GM18907 (cell line): ENCODE measurements around the gene HS3ST1.

Experiments used
- ATAC-seq: cut with Tn5 transposase; IDR thresholded peaks from one replicate; pipeline ENCODE4 v1.9.1; 2021; ENCODE audit warnings: mild to moderate bottlenecking, moderate library complexity; ENCODE audit not compliant: unreplicated experiment

HS3ST1 gene

DNA sequence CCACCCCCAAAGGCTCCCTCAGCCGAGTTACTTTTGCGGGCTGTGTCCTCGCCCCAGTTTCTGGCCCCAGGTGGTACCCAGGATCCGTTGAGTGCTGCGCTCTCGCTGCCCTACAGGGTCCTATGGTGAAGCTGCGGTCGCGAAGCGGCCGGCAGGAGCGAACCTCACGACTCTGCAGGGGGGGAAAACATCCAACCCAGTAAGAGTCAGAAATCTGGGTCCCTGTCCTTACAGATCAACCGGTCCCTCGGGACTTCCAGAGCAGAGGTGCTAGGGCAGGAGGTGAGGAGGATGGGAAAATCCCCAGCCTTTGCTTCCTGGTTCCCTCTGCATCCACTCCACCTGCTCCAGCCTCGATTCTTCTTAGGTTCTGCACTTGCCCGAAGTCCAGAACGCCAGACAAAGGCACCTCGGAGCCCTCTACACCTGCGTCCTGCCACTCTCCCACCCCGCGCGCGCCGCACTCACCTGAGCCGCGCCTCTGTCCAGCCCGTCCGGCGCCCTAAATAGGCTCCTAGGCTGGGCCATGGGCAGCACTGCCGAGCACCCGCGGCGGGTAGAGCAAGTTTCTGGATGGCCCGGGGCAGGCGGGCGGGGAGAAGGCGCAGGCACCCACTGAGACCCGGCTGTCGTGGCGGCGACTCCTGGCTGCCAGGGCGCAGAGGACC, at the start of gene HS3ST1:
Gene HS3ST1 (minus strand): TSS at position 664 of the 668 bp plus-strand sequence. CDS start 28,889 bp downstream, outside the sequence.
- peak; percentile 50 for ATAC-seq

DNA sequence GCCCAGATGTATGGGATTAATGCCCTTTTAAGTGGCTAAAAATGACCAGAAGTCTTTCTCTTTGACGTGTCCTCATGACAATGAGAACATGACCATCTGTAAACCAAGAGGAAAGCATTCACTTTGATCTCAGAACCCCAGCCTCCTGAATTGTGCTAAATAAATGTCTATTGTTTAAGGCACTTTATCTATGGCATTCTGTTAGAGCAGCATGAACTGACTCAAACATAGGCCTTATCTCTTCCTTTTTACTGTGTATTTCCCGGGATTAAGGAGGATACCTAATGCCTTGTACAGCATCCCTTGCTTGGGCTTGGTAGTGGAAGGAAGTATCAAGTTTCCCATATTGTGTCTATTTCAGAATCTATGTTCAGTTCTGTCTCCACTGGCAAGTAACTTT, 47.2 kb upstream of the HS3ST1 start:
- no peak for ATAC-seq

DNA sequence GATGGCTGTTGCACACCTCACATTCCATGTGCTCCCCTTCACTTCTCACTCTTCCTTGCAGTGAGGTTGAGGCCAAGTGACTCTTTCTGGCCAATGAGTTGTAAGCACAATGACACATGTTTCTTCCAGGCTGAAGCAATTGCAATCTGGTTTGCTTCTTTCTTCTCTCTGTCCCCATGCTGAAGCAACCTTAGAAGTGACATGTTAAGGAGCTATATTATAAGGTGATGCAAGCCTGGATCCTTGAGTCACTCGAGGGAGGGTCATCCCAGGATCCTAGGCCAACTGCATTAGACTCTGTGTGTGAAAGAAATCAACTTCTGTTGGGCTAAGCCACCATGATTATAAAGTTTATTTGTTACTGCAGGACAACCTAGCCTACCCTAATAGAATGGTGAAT, 45.5 kb upstream of the HS3ST1 start:
- ATAC-seq: no peak

DNA sequence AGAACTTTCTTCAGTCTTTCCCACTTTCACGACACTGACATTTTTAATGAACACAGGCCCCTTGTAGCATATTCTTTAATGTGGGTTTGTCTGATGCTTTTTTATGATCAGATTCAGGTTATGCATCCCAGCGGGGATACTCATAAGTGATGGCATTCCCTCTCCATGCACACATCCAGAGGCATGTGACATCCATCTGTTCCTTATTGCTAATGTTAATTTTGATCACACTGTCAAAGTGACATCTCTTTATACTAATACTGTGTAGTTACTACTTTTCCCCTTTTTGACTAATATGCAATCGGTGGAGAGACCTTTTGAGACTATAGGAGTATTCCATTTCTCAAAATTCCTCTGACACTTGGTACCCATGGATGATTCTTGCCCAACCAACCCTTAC, 43.8 kb upstream of the HS3ST1 start:
- ATAC-seq: no peak

DNA sequence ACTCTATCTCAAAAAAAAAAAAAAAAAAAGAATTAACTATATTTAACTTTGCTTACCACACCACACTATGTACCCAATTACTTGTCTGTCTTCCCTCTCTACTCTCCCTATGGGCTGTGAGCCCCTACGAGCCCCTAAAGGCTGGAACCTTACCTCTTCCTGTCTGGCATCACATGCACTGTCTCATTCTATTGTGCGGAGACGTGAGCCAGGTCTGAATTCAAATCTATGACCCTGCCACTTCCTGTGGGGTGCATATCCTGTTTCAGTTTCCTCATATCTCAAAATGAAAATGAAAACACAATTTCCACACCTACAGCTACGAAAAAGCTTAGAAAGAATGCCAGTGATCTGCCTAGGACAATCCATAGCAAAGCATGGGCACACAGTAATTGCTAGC, 42.9 kb upstream of the HS3ST1 start:
- peak; percentile 73 for ATAC-seq

DNA sequence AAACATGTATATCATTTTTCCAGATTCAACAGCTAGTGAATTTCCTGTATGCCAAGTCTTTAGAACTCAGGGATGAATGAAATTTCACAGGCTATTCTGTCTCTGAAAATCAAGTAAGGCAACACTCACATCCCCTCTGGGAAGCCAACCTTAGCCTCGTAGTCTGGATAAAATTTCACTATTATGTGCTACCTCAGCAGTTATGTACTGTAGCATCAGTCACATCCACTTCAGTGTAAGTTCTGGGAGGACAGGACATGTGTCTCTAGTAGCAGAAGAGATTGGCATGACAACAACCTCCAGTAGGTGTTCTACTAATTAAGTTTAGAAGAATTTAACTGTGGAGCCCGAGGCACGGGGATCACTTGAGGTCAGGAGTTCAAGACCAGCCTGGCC, 42.4 kb upstream of the HS3ST1 start:
- ATAC-seq: no peak

DNA sequence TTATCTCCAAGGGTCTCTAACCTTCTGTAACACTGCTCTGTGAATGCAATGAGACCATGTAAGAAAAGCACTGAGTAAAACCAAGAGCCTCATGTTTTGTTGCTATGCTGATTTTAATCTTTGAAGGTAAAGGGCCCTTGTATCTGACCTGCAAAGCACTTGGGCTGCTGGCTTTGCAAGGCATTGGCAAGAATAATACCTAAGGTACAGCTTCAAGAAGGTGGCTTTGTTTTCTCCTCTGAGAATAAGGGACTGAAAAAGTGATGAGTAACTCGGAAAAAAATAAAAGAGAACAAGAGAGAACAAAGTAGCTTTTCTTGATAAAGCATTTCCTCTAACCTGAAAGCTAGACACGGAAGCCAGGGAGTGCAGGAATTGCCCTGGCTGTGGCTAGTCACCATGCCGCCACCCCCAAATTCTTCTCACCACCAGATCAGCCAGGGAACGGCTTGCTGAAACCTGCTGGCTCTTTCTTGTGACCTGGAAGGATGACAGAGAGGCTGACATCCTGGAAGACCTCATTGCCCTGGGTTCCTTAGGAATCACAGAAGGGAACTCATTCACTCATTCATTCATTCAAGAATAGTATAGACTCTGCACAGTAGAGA, 41.8 kb upstream of the HS3ST1 start:
- ATAC-seq: peak; percentile 67

DNA sequence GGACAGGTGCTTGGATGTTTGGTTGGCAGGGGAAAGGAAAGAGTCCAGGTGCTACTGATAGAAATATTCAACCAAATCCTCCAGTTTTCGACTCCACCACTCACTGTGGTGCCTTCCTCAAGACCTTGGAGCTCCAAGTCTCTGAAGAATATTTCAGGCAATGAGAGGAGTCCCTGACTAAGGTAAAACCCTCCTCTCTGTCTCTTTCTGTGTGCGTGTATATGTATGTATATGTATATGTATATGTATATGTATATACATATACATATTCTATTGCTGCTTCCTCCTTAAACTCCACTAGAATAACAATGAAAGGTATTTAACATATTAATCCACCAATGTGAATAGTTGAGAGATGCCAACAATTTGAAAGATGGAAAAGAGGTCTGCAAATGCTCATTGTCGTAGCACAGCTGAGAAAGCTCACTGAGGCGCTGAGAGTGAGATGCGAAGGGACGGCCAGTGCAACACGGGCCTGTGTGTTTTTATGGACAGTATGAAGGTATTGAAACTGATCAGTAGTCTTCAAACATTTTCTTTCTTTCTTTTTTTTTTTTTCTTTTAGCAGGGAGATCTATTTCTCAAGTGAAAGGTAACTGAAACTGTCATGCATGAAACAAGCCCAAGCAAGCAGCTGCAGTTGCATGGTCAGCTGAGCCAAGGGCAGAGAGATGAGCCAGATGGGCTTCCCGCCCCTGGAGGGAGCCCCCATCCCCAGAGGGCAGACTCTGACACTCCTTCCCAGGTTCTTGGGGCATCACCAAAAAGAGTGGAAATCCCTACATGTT, 41.1 kb upstream of the HS3ST1 start:
- ATAC-seq: peak; percentile 77

DNA sequence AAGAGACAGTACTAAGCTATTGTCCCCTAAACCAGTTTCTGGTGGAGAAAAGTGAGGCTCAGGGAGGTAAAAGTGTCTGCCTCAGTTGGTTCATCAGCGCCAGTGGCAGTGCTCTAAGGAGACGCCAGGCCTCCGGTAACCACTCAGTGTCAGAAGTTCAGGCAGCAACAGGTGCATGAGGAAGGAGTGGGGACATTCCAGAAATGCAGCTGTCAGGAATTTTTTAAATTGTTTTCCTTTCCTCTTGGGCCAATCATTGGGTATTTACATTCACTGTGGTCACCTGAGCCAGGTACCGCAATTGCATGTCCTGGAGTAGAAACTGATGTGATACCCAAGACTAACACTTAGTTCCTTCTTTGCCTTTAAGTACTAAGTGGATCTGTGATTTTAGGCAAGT, 40.2 kb upstream of the HS3ST1 start:
- ATAC-seq: no peak

DNA sequence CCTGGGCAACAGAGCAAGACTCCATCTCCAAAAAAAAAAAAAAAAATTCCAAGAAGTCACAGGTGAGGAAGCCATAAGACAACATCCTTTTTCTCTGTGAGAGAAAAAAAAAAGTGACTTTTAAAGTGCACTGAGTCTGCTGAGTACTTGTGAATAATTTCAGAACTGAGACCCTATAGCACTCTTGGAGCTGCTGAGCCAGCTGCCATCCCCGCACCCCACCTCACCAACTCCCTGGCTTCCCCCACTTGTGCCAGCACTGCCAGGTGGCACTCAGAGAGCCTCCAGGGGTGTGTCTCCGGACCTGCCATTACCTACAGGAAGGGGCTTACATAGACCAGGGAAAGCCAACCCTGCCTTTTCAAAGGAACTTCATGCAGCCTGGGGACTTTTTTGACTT, 39.2 kb upstream of the HS3ST1 start:
- no peak for ATAC-seq

DNA sequence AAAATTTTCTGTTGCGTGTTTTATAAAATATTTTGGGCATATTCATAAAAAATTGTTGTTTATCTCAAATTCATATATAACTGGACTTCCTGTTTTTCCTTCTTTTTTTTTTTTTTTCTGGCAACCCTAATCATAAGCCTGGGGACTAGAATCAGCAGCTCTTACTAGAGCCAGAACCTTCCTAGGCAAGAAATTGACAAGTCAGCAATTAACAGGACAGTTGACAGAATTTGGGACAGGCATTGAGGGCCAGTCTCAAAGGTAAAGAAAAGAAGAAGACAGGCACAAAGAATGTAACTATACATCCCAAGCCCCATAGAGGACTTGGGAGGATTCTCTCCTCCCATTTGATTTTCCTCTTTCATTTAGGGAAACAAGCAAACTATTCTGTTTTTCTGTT, 35.0 kb upstream of the HS3ST1 start:
- no peak for ATAC-seq

DNA sequence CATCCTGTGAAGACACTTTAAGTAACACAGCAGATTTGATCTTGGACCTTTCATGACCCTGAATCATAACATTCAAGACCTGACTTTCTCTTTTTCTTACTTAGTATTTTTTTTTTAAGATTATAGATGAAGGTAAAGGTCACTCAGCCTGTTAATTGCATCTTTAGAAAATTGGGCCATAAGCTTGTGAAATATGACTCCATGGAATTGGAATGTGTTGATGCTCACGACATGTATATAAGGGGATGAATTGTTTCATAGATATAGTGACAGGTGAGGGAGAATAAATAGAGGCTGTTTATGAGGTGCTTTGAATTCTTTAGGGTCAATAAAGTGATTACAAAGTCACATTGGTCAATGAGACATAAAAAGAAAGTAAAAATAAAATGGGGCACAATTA, 27.7 kb upstream of the HS3ST1 start:
- no peak for ATAC-seq

DNA sequence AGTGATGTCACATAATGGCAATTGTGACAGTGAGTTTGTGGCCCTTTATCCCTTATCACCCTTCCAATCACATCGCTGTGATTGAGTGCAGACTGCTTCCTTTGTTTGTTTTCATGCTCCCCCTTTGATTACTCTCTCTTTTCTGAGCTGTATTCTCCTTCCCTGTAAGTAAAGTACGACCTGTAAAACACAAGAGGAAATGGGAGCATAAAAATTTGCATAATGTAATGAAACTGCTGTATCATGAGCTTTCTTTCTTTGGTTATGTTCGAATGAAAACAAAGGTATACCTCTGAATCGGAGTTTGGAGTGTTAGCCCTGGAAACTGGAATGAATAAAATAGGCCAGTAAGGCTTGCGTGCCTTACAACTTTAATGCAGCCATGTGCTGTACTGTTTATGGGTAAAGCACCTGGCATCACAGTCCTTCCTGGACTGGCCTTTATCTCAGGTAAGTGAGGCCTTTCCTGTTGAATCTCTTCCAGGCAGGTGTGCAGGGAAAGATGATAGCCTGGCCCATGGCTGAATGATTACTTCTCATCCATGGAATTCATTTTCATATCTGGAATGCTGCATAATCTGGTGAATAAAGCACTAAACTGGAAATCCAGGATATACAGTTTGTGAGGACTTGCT, 26.6 kb upstream of the HS3ST1 start:
- no peak for ATAC-seq

DNA sequence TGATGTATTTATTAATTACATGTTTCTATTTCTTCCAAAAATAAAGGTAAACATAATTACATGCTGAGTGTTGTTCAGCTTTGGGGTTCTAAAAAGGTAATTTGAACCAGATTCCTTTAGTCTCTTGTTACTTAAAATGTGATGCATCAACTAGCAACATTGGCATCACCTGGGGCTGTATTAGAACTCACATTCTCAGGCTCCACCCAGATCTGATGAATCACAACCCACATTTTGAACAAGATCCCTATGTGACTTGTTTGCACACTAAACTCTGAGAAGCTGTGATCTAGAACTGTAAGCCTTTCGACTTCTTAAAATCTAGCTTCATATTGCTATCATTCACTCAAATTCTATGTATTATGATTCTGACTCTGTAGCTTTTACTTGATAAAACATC, 23.0 kb upstream of the HS3ST1 start:
- ATAC-seq: no peak

DNA sequence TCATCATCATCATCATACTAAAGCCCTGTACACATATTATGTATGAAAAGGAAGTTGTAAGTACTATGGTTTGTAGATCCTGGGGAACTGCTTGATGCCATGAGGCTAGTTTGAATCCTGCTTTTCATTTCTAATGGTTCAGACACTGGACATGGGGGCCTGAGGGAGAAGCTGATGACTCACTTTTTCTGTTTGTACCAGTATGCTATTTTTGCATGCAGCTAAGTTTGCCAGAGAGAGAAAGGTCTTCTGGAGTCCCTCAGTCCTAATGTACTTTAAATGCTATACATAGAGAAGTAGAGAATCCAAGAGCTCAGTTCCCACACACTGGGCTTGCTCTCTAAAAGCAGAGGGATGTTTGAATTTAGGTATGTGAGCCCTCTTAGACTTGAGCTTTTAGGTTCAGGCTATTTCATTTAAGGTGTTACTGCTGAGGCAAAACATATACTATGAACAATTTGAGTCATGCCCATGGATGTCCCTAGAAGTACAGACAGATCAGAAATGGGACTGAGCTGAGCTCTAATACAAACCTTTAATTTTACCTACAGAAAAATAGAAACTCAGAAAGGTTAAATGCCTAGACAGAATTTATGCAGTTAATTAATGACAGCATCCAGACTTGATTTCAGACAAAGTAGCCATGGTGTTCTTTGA, 17.6 kb upstream of the HS3ST1 start:
- ATAC-seq: no peak

DNA sequence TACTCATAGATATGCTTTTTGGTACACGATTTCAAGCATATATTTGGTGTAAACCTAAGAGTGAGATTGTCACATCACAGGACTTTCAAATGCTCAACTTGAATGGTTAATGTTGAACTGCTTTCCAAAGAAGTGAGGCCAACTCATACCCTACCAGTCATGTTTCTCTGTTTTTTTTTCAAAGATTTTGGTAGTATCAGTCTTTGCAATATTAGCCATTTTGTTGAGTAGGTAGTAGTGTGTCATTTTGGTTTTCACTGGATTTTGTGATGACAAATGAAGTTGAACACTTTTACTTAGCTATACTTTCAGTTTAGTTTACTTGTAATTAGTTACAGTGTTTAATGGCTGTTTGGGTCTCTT, 12.5 kb upstream of the HS3ST1 start:
- no peak for ATAC-seq

DNA sequence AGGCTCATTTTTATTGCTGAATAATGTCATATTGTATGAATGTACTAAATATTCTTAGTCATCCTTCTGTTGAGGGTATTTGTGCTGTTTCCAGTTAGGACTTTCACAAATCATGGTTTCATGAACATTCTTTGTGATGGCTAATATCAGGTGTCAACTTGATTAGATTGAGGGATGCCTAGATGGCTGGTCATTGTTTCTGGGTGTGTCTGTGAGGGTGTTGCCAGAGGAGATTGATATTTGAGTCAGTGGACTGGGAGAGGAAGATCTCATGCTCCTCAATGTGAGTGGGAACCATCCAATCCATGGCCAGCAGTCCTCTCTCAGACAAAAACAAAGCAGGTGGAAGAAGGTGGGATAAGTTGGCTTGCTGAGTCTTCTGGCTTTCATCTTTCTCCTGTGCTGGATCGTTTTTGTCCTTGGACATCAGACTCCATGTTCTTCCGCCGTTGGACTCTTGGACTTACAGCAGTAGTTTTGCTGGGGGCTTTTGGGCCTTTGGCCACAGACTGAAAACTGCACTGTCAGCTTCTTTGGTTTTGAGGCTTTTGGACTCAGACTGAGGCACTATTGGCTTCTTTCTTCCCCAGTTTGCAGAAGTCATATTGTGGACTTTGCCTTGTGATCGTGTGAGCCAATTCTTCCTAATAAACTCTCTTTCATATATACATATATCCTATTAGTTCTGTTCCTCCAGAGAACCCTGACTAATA, 11.9 kb upstream of the HS3ST1 start:
- no peak for ATAC-seq

DNA sequence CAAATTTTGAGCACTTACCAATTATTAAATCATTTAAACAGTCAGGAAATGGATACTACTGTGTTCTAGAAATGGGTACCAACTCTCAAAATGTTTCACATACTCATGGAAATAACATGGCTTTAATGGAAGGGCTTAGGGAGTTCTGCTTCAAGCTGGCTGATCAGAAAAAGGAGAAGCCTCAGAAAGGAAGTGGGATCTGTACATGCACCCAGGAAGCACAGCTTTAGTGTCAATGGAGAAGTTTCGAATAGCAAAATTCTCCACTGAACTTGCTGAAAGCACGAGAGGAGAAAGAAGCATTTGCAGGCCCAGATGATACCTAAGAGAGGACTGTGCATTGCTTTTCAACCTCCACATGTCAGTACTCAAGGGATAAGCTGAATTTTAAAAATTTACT, 11.1 kb upstream of the HS3ST1 start:
- no peak for ATAC-seq

DNA sequence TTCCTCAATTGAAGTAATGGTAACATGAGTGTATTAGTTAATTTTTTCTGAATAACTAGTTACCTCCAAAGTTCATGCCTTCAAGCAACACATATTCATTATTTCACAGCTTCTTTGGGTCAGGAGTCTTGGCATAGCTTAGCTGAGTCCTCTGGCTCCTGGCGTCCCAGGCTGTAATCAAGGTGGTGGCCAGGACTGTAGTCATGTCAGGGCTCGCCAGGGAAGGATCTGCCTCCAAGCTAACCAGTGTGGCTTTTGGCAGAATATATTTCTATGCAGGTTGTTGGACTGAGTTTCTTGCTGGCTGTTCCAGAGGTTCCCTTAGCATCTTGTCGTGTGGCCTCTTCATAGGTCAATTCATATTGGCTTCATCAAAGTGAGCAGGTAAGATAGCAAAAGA, 10.0 kb upstream of the HS3ST1 start:
- no peak for ATAC-seq

DNA sequence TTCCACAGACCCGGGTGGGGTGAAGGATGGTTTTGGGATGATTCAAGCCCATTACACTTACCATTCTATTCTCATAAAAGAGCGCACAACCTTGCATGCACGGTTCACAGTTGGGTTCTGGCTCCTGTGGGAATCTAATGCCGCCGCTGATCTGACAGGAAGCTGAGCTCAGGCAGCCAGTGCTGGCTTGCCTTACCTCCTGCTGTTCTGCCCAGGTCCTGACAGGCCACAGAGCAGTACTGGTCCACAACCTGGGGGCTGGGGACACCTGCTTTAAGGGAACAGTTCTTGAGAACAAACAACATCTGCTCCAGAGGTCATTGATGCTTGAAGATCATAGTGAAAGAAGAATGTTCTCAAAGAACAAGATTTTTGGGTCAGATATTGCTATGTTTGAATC, 8.0 kb upstream of the HS3ST1 start:
- peak; percentile 64 for ATAC-seq

DNA sequence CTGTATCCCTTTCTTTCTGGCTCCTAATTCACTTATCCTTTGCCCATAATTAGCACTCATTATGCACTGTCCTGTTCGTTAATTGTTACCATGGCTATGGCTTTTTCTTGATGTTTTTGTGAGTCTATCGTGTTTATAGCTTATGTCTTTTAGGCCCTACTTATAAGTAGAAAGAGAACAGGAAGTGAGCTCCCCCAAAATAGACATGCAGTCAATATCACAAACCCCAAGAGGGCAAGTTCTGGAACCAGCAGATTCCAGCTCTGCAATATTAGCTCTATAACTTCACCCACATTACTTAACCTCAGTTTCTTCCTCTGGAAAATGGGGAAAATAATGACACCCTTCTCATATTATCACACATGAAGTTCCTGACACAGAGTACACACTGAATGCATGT, 7.4 kb upstream of the HS3ST1 start:
- ATAC-seq: peak; percentile 56
